Body of pancreas (tissue), 4 donors: ENCODE results near the gene KRTAP10-9. TPM values are rescaled to one million over a fixed set of nuclear protein-coding genes. Genes with fewer than 3 reads are reported as not detected.
"Not testable (repeated sequence)": the region's sequence is repeated elsewhere in the genome, so short reads cannot be mapped to it uniquely, and the experiment has no call there.

Source experiments
- ATAC-seq: fragments of 150-250 bp; one replicate; pipeline ENCODE4 v1.9.1; 2016
- DNase-seq, 4 donors: peaks; one replicate each; pipeline ENCODE4 v3.0.0-alpha.2; 2019
- H3K27ac ChIP-seq, 4 donors: fragments of 200-600 bp; sonication (generic); 1 replicate in 3 of 4; 2 replicates in 1 of 4; pipeline versions ENCODE4 v1.5.1 to v1.6.1; 2016 to 2019; ENCODE audit warnings: mild to moderate bottlenecking in 1 of 4, mixed read lengths in 1 of 4, moderate library complexity in 1 of 4
- H3K27me3 ChIP-seq, 2 donors: fragments of 200-600 bp; sonication (generic); one replicate each; pipeline ENCODE4 v1.6.0; 2016; ENCODE audit warnings: mild to moderate bottlenecking in 1 of 2
- H3K36me3 ChIP-seq, 2 donors: fragments of 200-600 bp; sonication (generic); replicated peaks in 1 of 2; 2 replicates each; pipeline ENCODE4 v1.5.1; 2016; ENCODE audit warnings: low read depth in 2 of 2; ENCODE audit not compliant: insufficient read depth in 1 of 2
- H3K4me1 ChIP-seq: fragments of 200-600 bp; sonication (generic); one replicate; pipeline ENCODE4 v1.6.0; 2016
- H3K4me3 ChIP-seq, 2 donors: fragments of 200-600 bp; sonication (generic); 1 replicate in 1 of 2; 2 replicates in 1 of 2; pipeline ENCODE4 v1.5.1; 2016 to 2019
- H3K9me3 ChIP-seq, 3 donors: fragments of 200-600 bp; sonication (generic); 1 replicate in 2 of 3; 2 replicates in 1 of 3; pipeline ENCODE4 v1.5.1; 2016
- CTCF ChIP-seq, 7 experiments: fragments of 450-650 bp in 4 of 7; fragments of 200-600 bp in 3 of 7; sonication (generic) in 3 of 7; IDR thresholded peaks; one replicate each; pipeline ENCODE4 v1.5.1; 2016 to 2019; ENCODE audit warnings: antibody characterized with exemption in 7 of 7
- POLR2A ChIP-seq, 3 donors: fragments of 450-650 bp; IDR thresholded peaks; one replicate each; pipeline ENCODE4 v1.6.1; 2016; ENCODE audit warnings: antibody characterized with exemption in 3 of 3, mild to moderate bottlenecking in 2 of 3
- WGBS, 2 donors: methylation state at CpG; one replicate each; pipeline ENCODE4 v1.1.5; 2017; 5-methylcytosine and 5-hydroxymethylcytosine counted together
- intact Hi-C: fragments of 100-400 bp; cut with DNase I; formaldehyde crosslinking; loops from one replicate; pipeline ENCODE4 v1.15.1; 2023
- total RNA-seq, 2 donors: library from RNA; depleted of rRNA; stranded (reverse); fragments of >200 nt; gene quantifications; one replicate each; pipeline ENCODE4 v1.1.0, GENCODE V29; 2016

KRTAP10-9 gene
- total RNA-seq, 2 donors from 2014 or later = not detected

- Histone ChIP-seq H3K4me3 (no peak overlapping the region), H3K9me3 (no peaks in the 10 kb centered on the region), H3K36me3 (no peaks in the 10 kb centered on the region), H3K27me3 (no peaks in the 10 kb centered on the region), H3K4me1 (no peaks in the 10 kb centered on the region), H3K27ac (no peak overlapping the region)
- TF ChIP-seq CTCF (IDR thresholded peaks at IDR 0.05) = no peak
- TF ChIP-seq POLR2A (IDR thresholded peaks at IDR 0.05) = no peak
- ATAC-seq = no peak
- intact Hi-C loops = no loop called here
- no peak for DNase-seq
- 77 to 80% methylated on average over 2 of the region's 2 CpGs for WGBS, 2 donors
These were observed 37.8 kb upstream of the KRTAP10-9 start for GRCh38 chr21:44589094-44589493.

GRCh38 chr21:44589586-44590305 is 37.1 kb upstream of the KRTAP10-9 start:
- no peak overlapping the region for H3K4me3 ChIP-seq
- no peaks in the 10 kb centered on the region for H3K36me3 ChIP-seq
- no peak for TF ChIP-seq CTCF (IDR thresholded peaks at IDR 0.05)
- TF ChIP-seq POLR2A (IDR thresholded peaks at IDR 0.05) = no peak
- intact Hi-C loops = no loop called here
- 60 to 63% methylated on average over 11 to 24 of the region's 24 CpGs for WGBS, 2 donors
- no peaks in the 10 kb centered on the region for H3K9me3 ChIP-seq
- ATAC-seq = no peak
- no peak for DNase-seq
- no peak overlapping the region for H3K27ac ChIP-seq
- H3K4me1 ChIP-seq = no peaks in the 10 kb centered on the region
- H3K27me3 ChIP-seq = no peaks in the 10 kb centered on the region

GRCh38 chr21:44590311-44590721 is 36.6 kb upstream of the KRTAP10-9 start:
- Histone ChIP-seq H3K4me3 (no peak overlapping the region), H3K9me3 (no peaks in the 10 kb centered on the region), H3K27me3 (no peaks in the 10 kb centered on the region), H3K4me1 (no peaks in the 10 kb centered on the region), H3K27ac (no peak overlapping the region), H3K36me3 (no peaks in the 10 kb centered on the region)
- TF ChIP-seq POLR2A (IDR thresholded peaks at IDR 0.05) = no peak
- TF ChIP-seq CTCF (IDR thresholded peaks at IDR 0.05) = no peak
- intact Hi-C loops = no loop called here
- DNase-seq (no peak), ATAC-seq (no peak)
- 59 to 65% methylated on average over 7 to 10 of the region's 10 CpGs for WGBS, 2 donors

- 49 to 59% methylated on average over 18 to 19 of the region's 19 CpGs for WGBS, 2 donors
- DNase-seq, H3K27ac ChIP-seq, H3K9me3 ChIP-seq, H3K27me3 ChIP-seq, H3K4me1 ChIP-seq, intact Hi-C loops, H3K36me3 ChIP-seq, H3K4me3 ChIP-seq, ATAC-seq: not testable (repeated sequence)
These were observed 35.7 kb upstream of the KRTAP10-9 start for GRCh38 chr21:44590897-44591800.

GRCh38 chr21:44591801-44592130 is 35.1 kb upstream of the KRTAP10-9 start:
- ATAC-seq, H3K4me3 ChIP-seq, H3K27me3 ChIP-seq, DNase-seq, H3K27ac ChIP-seq, H3K4me1 ChIP-seq, H3K9me3 ChIP-seq, H3K36me3 ChIP-seq, intact Hi-C loops: not testable (repeated sequence)
- WGBS, 2 donors = 33% methylated on average over 4 of the region's 4 CpGs; no CpG with 5 or more reads in 1 of the 2 donors
